ENCODE results near the gene ALX3.
"Not testable (repeated sequence)": the region's sequence is repeated elsewhere in the genome, so short reads cannot be mapped to it uniquely, and the experiment has no call there.

Gene ALX3

GRCh38 chr1:110039641-110040040, 30.8 kb downstream of the ALX3 start:
- no peak for DNase-seq

DNA sequence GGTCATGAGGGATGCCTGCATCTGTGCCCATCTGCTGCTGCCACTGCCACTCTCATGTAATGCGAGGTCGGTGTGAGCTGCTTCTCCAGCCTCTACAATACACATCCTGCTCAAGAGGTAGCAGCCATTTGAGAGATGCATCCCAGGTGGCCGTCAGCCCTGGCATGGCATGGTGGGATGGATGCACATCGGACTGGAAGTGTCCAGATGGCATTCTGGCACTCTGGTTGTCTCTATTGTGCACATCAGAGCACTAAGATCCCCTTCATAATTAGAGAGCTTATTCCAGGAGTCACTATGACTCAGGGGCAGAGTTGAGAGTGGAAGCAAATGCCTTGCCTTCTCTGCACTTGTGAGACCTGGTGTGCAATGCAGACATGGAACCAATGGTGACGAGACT, 32.2 kb downstream of the ALX3 start:
- DNase-seq = no peak

- no peak for DNase-seq
These were observed 35.2 kb downstream of the ALX3 start for GRCh38 chr1:110035236-110035752.

DNA sequence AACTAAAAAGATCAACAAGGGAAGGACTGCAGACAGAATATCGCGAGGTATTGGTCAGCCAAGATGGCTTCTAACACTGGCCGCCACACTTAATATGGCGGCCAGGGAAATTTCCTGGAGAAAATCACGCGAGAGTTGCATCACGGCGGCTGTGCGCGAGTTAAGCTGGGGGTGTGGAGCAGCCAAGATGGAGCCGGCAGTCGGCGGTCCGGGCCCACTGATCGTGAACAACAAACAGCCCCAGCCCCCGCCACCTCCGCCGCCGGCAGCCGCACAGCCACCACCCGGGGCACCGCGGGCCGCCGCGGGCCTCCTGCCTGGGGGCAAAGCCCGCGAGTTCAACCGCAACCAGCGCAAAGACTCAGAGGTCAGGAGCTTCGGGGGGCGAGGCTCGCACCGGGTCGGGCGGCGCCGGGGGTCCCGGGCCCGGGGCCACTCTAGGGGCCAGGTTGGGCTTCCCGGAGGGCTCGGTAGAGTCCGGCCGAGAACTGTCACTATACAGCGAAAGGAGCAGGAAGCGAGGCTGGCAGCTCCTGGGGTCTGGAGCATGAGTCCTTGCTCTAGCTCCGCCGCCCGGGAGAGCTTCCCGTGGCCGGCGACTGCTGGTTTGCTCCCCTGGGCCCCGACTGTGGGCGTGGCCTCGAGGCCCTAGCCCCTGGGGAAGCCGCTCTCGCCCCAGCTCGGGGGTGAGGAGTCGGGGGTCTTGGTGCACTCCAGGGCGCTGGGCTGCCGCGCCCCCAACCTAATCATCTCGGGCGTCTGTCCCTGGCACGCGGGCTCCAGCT, 35.8 kb downstream of the ALX3 start, which contains the start of gene STRIP1:
STRIP1 (plus strand) TSS at position 174 of the 785 bp plus-strand sequence; CDS start at position 188, 14 bp downstream.
- DNase-seq = peak; percentile 79 to 98

DNA sequence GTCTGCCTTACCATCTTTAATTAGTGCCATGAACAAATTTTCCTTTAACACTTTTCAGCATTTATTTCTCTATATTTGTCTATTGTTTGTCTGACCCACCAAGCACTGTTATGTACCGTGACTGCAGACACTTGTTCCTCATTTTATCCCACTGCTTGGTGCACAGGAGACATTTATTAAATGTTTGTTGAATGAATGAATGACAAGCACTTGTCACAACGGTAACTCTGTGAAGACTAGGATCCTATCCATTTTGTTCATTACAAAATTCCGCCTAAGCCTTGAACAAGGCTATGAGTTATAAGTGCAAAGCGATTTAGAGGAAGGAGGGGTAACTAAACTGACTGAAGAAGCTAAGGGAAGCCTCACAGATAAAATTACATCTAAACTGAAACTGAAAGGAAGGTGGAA, 36.4 kb downstream of the ALX3 start:
- DNase-seq = peak in 1 of 2 donors; percentile 78

- DNase-seq = no peak
These were observed 37.1 kb downstream of the ALX3 start for GRCh38 chr1:110033421-110033820.

DNA sequence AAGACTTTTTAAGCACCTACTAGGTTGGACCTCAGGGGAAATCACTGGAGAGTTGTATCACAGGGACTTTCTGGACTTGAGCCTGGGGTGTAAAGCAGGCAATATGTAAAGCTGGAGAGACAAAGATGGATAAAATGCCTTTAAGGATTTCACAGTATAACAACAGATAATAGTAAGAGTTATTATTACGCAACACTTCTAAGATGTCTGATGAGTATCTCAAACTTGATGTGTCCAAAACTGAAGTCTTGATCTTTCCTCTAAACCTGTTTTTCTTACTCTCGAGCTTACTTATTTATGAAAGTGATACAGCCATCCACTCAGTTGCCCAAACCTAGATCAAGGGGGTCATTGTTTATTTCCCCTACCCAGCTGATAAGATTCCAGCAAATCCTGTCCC, 38.1 kb downstream of the ALX3 start:
- no peak for DNase-seq

DNA sequence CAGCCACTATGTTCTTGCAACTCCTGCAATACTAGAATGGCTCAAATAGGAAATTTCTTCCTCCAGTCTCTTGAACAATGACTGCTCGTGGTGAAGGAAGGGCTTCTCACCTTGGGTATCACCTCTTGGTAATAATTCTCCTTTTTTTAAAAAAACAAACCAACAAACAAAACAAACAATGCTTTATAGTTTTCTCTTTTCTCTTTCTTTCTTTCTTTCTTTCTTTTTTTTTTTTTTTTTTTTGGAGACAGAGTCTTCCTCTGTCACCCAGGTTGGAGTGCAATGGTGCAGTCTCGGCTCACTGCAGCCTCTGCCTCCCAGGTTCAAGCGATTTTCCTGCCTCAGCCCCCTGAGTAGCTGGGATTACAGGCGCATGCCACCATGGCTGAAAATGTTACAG, 39.8 kb downstream of the ALX3 start:
- DNase-seq = not testable (repeated sequence)

DNA sequence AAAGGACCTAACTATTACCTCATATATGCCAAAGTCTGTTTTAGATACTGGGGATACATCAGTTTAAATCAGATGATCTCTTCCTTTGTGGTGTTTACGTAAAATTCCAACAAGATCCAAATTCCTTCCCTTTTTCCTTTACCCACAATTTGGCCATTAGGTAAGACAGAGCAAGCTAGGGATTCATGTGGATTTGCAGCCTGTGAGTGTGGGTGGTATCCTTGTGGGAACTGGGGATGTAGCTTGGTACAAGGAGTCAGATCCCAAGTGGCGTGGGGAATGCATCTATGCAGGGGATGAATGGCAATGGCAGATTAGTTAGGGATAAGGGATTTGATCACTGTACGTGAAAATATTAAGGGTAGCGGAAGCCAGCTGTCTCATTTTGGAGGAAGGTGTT, 45.9 kb downstream of the ALX3 start:
- DNase-seq = no peak

DNA sequence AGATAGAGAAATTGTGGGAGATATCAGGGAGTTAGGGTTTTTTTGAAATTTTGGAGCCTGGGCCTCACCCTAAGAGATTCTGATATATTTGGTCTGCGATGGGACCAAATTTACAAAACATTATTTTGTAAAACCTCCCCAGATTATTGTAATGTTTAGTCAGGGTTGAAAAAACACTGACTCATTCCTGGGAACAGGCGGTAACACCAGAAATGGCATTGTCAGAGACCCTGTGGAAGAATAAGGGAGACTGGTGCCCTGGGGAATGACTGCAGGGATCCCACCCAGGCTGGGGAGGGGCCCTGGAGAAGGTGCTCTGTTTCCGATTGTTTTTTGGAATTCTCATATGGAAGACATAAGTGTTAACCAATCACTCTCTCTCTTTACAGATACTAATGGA, 49.2 kb downstream of the ALX3 start:
- DNase-seq = no peak

DNA sequence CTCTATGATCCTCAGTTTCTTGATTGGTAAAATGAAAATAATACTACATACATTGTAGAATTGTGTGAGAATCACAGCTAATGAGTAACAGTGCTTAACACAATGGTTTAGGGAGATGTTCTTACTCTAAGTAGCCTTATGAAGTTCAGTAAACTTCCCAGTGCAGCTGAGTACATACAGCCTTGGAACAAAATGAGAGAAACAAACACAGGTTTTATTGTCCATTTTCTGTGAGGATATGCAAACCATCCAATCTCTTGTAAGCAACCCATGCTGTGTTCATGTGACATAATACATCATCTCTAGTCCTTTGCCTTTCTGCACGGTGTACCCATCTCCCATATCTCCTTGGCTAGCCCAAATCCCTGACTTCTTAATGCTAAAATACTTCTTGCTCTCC, 50.7 kb downstream of the ALX3 start:
- DNase-seq = no peak

- DNase-seq = no peak
These were observed 52.1 kb downstream of the ALX3 start for GRCh38 chr1:110018396-110018795.

DNA sequence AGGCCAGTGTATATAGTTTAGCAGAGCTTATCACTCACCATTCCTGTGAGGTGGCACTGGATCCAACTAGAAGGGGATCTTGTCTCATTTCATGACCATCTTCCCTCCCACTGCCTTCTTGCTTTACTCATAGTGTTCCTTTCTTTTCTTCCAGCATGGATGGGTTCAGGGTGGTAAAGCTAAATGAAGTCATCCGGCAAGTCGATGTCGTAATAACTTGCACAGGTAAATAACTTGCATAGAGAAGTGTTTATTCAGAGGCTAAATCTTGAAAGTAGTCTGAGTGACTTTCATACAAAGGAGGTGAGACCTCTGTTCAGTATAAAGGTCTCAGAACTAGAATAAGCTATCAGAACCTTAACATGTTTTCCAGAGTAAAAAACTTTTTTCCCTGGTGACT, 52.7 kb downstream of the ALX3 start:
- no peak for DNase-seq

GRCh38 chr1:110012100-110012780, 58.2 kb downstream of the ALX3 start:
- no peak for DNase-seq

DNA sequence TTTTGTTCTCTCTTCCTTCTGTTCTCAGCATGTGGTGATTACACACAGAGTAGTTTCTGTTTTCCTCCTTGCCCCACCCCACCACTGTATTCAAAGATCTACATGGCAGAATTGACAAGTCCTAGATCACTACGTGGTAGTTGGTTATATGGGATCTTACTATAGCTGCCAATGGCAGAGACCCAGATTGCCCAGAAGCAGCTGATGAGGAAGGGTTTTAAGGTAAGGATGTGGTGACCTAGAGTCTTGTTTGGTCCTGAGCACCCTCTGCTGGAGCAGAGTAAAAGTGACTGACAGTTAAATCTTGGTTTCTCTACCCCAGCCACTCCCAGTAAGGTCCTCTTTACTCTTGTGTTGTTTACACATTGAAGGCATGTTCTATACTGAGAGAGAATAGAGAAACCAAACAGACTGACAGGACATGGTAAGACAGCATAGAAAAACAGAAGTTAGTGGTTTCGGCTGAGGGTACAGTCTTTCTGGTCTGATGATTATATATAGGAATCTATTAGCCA, 58.9 kb downstream of the ALX3 start:
- peak in 1 of 2 donors; percentile 81 for DNase-seq

Data from bone marrow (tissue), 2 donors.